Amygdala (tissue), 56 donors: ENCODE data around the gene TUBGCP6.
"Not testable (repeated sequence)": the region's sequence is repeated elsewhere in the genome, so short reads cannot be mapped to it uniquely, and the experiment has no call there.

ENCODE experiments used
- DNase-seq, 56 donors: peaks; one replicate each; lab custom pipeline; 2025; lab: John Stamatoyannopoulos, UW

TUBGCP6 gene

DNA sequence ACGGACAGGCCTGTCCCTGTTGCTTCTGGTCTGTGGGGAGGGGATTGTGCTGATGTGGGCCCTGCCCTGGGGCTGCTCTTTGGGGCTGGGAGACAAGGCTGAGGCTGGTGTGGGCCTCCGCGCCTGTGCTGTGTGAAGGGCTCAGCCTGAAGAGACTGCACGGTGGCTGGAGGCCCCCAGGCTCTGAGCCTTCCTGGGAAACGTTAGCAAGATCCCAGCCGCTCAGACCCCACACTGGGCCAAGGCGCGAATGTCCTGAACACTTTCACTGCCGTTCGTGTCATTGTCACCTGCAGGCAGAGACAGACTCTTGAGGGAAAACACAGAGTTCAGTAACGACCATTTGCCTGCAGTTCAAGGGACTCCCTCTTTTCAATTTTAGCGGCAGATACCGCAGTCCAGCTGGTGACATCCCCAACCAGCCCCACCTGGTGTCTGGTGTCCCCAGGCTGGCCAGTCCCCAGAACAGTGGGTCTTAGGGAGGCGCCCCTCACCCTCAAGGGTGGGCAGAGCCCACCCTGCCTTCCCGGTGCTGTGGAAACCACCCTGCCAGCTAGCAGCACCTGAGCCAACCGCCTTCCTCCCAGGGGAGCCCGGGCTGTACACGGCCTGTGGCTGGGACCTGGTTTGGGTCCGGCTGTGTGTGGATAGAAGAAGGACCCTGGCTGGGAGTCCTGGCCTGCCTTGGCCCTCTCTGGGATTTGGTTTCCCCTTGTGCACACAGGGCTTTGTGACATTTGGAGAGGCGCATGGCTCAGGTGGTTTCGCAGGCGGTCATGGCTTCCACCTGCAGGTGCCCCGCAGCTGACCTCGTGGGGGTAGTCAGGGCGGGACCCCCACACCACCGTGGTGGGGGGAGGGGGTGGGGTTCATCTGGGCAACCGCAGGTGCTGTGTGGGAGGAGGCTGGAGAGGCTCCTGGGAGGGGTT lies 68.6 kb downstream of the TUBGCP6 start:
- no peak for DNase-seq

DNA sequence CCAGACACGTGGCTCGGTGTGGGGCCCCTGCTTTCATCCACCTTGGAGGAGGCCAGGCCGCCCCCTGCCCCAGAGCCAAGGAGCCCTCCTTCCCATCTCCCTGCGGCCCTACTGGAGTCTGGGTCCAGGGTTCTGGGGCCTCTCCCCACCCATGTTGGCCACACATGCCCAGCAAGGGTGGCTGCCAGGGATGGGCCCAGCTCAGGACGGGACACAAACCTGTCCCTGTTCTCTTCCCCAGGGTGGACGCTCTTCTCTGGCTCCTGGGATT lies 69.7 kb downstream of the TUBGCP6 start:
- DNase-seq: no peak

DNA sequence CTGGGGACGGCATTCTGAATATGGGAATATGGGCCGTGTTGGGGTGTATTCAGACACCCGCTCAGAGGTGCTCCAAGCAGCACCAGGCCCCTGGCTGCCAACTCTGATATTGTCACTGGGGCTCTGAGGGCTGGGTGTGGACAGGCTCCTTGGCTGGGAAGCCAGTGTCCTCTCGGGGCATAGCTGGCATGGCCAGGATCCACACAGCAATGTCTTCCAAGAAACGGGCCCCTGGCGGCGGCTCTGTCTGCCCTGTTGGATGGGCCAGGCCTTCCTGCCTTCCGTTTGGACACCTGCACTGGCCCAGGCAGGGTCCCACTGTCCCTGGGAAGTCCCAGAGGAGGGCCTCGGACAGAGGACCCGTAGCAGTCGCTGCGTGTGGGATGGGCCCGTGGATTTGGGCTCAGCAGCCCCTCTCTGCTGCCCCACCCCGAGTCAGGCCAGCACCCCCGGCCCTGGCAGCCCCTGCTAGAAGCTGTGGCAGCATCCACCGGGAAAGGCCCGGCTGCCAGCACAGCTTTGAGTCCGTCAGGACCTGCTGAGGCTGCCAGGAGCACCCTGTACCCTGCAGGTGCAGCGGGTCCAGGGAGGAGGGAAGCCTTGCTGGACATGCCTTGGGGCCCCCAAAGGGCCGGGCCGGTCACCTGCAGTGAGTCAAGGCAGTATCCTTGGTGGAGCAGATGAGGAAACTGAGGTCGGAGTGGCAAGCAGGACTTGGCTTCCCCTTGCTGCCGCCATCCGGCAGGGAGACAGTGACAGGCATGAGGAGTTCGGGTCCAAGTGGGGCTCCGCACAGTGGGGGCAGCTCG lies 70.2 kb downstream of the TUBGCP6 start:
- DNase-seq: no peak

DNA sequence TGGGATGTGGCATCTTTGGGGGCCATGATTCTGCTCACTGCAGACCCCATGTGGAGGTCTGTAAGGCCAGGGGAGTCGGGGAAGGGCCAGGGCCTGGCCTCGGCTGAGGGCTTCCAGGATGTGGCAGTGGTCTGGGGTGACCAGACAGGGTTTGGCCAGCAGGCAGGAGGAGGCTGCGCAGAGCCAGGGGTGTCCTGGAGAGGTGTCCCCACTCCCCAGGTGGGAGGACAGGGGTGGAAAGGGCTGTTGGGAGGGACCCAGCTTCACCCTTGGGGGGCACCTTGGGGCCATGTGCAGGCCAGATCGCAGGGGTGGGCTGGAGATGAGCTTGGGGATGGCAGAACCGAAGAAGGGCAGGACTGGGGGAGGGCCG lies 70.9 kb downstream of the TUBGCP6 start:
- DNase-seq: no peak

DNA sequence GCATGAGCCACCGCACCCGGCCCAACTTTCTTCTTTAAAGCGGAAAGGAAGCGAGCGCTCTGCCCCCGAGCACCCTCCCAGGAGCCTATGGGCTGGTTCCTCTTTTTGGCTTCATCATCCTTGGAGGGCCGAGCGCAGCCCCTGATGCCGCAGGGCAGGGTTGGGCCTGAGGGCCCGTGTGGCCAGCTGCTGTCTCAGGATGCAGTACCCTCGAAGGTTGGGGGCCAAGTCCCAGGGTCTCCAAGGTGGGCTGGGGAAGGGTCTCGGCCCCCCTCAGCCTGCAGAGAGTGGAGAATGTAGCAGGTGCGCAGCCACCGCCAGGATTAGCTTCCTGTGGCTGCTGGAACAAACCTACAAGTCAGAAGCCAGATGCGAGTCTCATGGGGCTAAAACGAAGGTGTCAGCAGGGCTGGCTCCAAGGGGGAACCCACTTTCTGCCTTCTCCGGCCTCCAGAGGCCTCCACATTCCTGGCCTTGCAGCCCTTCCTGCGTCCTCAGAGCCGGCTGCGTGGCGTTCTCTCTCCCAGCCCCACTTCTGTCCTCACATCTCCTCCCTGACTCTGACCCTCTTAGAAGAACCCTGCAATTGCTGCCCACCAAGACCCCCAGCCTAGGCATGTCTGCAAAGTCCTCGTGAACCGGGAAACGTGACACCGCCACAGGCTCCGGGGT lies 71.4 kb downstream of the TUBGCP6 start:
- DNase-seq: no peak

DNA sequence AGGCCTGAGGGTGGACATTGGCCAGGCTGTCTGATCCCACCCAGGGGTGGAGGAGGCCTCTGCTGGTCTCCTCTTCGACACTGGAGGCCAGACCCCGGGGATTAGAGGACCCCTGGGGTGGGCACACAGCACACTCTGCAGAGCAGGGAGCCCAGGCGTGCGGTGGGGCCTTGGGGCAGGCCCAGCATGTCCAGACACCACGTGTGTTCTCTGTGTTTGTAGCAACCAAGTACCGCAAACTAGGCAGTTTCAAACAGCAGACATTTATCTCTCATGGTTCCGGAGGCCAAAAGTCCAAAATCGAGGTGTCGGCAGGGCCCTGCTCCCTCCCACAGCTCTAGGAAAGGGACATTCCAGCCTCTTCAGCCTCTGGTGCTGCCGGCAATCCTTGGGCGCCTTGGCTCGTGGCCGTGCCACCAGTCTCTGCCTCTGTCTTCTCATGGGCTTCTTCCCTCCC lies 72.8 kb downstream of the TUBGCP6 start:
- no peak for DNase-seq

DNA sequence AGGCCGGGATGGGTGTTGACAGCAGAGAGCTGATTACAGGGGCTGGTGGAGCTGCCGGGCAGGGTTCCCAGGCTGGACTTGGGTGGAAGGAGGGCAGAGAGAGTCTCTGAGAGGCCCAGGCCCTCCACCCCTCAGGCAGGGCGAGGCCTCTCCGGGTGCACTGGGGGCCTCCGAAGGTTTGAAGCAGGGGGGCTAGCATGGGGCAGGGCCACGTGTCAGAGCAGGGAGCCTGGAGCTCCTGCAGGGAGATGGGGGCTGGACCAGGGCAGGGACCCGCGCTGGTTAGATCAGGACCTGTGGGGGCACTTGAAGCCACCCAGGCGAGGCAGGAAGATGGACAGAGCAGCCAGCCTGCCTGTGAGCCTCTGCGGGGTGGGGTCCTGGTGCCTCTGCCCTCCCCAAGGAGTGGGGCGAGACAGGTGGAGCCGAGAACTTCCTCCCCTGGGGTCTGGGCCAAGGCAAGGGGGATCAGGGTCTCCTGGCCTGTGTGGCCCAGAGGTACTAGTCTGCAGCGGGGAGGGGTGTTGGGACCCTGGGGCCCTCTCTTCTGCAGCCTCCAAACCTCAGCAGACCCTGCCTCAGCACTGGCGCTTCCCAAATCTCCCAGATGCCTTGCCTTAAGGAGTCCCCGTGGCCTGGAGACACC lies 73.4 kb downstream of the TUBGCP6 start:
- no peak for DNase-seq

DNA sequence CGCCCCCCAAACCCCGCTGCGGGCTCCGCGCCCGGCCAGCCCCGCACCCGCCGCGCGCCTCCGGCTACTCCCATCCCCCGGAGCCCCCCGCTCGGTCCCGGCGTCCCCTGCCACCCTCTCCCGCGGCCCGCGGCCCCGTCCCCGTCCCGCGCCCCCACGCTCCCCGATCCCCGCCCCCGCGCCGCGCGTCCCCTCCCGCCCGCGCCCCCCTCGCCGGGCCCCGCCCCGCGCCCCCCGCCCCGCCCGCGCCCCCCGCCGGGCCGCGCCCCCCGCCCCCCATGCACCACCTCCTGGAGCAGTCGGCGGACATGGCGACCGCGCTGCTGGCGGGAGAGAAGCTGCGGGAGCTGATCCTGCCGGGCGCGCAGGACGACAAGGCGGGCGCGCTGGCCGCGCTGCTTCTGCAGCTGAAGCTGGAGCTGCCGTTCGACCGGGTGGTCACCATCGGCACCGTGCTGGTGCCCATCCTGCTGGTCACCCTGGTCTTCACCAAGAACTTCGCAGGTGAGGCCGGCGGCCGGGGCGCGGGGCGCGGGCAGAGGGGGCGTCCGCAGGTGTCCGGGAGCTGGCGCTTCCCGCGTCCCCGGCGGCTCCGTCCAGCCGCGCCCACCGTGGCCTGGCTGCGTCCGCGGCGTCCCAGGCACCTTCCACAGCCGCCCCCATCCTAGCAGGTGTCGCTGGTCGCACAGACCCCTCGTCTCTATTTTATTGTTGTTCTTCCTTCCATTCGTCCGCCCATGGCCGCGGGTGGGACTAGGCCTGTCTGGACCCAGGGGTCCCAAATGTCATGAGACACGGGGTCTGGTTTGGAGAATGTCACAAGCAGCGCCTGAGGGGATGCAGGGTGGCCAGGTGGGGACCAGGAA lies 74.1 kb downstream of the TUBGCP6 start, which contains the start of gene PANX2:
Gene PANX2 (plus strand): TSS at position 279 of the 866 bp plus-strand sequence. CDS start 0 bp downstream, at position 279.
- DNase-seq: no peak

DNA sequence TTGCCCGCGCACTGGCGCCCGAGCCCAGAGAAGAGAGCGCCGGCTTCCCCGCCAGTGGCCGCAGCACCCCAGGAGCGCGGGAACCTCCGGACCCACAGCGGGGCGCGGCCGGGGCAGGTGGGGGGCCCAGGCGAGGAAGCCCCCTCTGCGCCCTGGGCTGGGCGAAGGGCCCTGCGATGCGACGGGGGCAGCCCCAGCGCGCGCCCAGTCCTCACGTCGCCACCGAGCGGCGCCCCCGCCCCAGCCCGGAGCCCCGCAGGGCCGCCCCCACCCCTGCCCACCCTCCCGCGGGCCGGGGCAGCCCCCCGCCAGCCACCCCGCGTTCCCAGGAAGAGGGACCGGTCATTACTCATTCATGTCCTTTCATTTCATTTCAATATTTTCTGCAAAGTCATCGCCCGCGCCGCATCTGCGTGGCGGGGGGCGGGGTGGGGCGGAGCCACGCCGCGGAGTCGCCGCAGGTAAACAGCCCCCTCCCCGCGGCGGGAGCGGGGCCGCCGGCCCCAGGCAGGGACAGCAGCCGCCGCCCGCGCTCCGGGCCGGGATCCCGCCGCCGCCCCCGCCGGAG lies 75.0 kb downstream of the TUBGCP6 start:
- DNase-seq: peak in 2 of 56 donors; percentile 17 to 35

DNA sequence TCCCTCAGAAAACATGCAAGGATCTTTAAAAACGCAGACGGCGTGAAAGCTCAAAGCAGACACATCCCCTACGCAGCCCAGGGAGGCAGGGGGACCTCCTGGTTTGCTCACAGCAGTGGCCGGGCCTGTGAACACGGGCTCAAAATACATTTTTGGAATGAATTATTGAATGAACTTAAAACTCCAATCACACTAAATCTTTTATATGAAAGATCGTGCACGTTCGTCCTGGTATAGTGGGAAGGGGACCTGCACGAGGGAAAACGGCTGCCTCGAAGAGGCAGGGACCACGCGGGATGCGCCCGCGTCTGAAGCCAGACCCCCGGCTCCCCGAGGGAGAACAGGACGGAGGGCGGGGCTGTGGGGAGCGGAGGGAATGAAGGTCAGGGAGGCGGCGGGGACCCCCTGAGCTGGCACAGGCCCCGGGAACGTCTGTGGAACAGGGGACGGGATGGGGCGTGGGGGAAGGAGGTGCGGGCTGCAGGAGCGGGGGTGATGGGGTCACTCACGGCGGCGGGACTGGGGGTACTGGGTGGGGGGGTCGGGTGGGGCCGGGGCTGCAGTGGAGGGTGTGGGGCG lies 75.6 kb downstream of the TUBGCP6 start:
- no peak for DNase-seq

DNA sequence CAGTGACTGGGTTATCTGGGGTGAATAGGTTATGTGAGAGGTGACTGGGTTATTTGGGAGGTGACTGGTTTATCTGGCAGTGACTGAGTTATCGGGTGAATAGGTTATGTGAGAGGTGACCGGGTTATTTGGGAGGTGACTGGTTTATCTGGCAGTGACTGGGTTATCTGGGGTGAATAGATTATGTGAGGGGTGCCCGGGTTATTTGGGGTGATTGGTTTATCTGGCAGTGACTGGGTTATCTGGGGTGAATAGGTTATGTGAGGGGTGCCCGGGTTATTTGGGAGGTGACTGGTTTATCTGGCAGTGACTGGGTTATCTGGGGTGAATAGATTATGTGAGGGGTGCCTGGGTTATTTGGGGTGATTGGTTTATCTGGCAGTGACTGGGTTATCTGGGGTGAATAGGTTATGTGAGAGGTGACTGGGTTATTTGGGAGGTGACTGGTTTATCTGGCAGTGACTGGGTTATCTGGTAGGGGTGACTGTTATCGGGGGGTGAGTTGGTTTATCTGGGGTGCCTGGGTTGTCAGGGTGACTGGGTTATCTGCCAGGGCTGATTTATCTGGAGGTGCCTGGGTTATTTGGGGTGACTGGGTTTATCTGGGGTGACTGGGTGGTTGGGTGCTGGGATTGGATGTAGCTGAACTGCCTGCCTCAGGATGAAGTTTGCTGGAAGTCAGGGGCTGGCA lies 76.2 kb downstream of the TUBGCP6 start:
- not testable (repeated sequence) for DNase-seq

DNA sequence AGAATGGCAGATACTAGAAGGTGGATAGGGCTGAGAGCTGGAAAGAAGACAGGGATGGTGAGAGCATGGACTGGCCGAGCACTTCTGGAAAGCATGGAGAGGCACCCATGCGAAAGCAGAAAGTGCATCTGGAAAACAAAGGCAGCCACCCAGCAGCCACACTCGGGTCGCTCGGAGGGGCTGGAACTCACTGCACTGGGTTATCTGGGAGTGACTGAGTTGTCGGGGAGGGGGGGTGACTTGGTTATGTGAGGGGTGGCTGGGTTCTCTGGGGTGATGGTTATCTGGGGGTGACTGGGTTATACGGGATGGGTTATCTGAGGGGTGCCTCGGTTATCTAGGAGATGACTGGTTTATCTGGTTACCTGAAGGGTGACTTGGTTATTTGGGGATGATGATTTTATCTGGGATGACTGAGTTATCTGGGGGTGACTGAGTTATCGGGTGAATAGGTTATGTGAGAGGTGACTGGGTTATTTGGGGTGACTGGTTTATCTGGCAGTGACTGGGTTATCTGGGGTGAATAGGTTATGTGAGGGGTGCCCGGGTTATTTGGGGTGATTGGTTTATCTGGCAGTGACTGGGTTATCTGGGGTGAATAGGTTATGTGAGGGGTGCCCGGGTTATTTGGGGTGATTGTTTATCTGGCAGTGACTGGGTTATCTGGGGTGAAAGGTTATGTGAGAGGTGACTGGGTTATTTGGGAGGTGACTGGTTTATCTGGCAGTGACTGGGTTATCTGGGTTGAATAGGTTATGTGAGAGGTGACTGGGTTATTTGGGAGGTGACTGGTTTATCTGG lies 76.9 kb downstream of the TUBGCP6 start:
- no peak for DNase-seq
